ENCODE measurements around the gene PLEKHA7. TPM values are rescaled to one million over a fixed set of nuclear protein-coding genes. Genes with fewer than 3 reads are reported as not detected.
A peak's percentile ranks its signal among the peaks of the same experiment; 100 is the strongest.

The PLEKHA7 gene
- total RNA-seq, 1 experiment from 2014 or later: 4.4 TPM

GRCh38 chr11:16791191-16791961, 222.8 kb downstream of the PLEKHA7 start:
- no peaks in the 10 kb centered on the region for H3K36me3 ChIP-seq (ENCODE audit: insufficient read depth, low read length)
- no peak overlapping the region for H2AFZ ChIP-seq (ENCODE audit: low read length)
- no peak overlapping the region for H3K9ac ChIP-seq (ENCODE audit: low read length)
- no peak overlapping the region for H3K4me2 ChIP-seq (ENCODE audit: low read depth, low read length, poor library complexity, severe bottlenecking)
- H3K27me3 ChIP-seq (ENCODE audit: low read length): no peaks in the 10 kb centered on the region
- H3K9me3 ChIP-seq (ENCODE audit: low read length): no peaks in the 10 kb centered on the region
- H3K27ac ChIP-seq (ENCODE audit: low read length): no peak overlapping the region
- H3K4me1 ChIP-seq (ENCODE audit: low read length): no peaks in the 10 kb centered on the region
- no peak for DNase-seq
- no peaks in the 10 kb centered on the region for H3K9me2 ChIP-seq (replicated peaks; ENCODE audit: insufficient read depth, low read length)
- no peaks in the 10 kb centered on the region for H4K20me1 ChIP-seq (ENCODE audit: insufficient read depth, low read depth, low read length)
- no peak overlapping the region for H3K4me3 ChIP-seq (ENCODE audit: low read length)
- H3K79me2 ChIP-seq (ENCODE audit: low read length): no peaks in the 10 kb centered on the region

DNA sequence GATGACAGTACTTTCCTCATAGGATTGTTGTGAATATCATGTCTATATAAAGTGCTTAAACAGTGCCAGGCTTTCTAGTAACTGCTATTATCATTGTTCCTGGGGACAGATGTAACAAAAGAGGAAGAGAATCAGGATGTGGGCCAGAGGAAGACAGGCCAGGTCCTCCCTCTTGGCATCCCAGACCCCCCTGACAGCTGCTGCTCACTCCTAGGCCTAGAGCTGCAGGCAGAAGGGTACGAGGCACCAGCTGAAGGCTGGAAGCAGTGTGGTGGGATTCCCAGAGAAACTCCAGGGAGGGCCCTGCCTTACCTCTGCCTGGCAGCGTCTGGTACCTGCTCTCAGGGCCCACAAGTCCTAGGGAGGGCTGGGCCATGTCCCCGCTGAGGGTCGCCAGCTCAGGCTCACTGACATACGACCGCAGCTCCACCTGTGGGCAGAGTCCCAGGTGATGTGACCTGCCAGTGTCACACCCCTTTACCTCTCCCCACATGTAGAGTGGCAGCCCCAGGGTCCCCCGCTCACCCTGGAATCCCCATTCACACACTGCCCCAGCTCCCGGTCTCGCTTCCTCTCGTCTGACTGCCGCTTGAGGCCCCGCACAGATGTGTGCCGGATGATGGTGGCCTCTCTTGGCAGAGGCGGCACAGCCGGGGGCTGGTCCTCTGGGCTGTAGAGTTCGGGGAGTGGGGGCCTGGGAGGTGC, 223.6 kb downstream of the PLEKHA7 start:
- DNase-seq: no peak
- no peaks in the 10 kb centered on the region for H3K9me3 ChIP-seq (ENCODE audit: low read length)
- H3K36me3 ChIP-seq (ENCODE audit: insufficient read depth, low read length): no peaks in the 10 kb centered on the region
- no peaks in the 10 kb centered on the region for H4K20me1 ChIP-seq (ENCODE audit: insufficient read depth, low read depth, low read length)
- H3K9ac ChIP-seq (ENCODE audit: low read length): no peak overlapping the region
- no peaks in the 10 kb centered on the region for H3K79me2 ChIP-seq (ENCODE audit: low read length)
- no peaks in the 10 kb centered on the region for H3K9me2 ChIP-seq (replicated peaks; ENCODE audit: insufficient read depth, low read length)
- no peak overlapping the region for H2AFZ ChIP-seq (ENCODE audit: low read length)
- H3K27ac ChIP-seq (ENCODE audit: low read length): no peak overlapping the region
- H3K4me2 ChIP-seq (ENCODE audit: low read depth, low read length, poor library complexity, severe bottlenecking): no peak overlapping the region
- no peaks in the 10 kb centered on the region for H3K27me3 ChIP-seq (ENCODE audit: low read length)
- no peaks in the 10 kb centered on the region for H3K4me1 ChIP-seq (ENCODE audit: low read length)
- no peak overlapping the region for H3K4me3 ChIP-seq (ENCODE audit: low read length)

- H3K9ac ChIP-seq (ENCODE audit: low read length): no peak overlapping the region
Measured at GRCh38 chr11:16789560-16790485, 224.4 kb downstream of the PLEKHA7 start.

DNA sequence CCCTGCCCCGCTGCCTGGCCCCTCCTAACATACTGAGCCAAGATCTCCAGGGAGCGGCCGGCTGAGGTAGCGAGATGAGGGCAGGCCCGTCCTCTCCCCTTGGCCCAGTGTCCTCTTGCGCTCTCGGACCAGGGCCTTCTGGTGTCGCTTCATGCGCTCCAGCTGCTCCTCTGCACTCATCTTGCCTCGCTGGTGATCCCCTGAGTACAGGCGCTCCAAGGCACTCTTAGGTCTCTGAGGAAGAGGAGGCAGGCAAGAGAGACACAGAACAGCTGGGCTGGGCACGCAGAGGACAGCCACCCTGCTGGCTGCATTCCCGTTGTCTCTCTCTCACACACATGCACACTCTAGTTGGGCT, 225.2 kb downstream of the PLEKHA7 start:
- Histone ChIP-seq H3K4me3 (ENCODE audit: low read length) (no peak overlapping the region), H3K27me3 (ENCODE audit: low read length) (no peaks in the 10 kb centered on the region), H4K20me1 (ENCODE audit: insufficient read depth, low read depth, low read length) (no peaks in the 10 kb centered on the region), H3K4me1 (ENCODE audit: low read length) (no peaks in the 10 kb centered on the region), H2AFZ (ENCODE audit: low read length) (no peak overlapping the region), H3K27ac (ENCODE audit: low read length) (no peak overlapping the region), H3K4me2 (ENCODE audit: low read depth, low read length, poor library complexity, severe bottlenecking) (no peak overlapping the region), H3K36me3 (ENCODE audit: insufficient read depth, low read length) (no peaks in the 10 kb centered on the region), H3K9ac (ENCODE audit: low read length) (no peak overlapping the region), H3K9me2 (replicated peaks; ENCODE audit: insufficient read depth, low read length) (no peaks in the 10 kb centered on the region), H3K9me3 (ENCODE audit: low read length) (no peaks in the 10 kb centered on the region), H3K79me2 (ENCODE audit: low read length) (no peaks in the 10 kb centered on the region)
- DNase-seq: no peak

More at GRCh38 chr11:16789560-16790485, 224.4 kb downstream of the PLEKHA7 start:
- H3K9me2 ChIP-seq (replicated peaks; ENCODE audit: insufficient read depth, low read length): no peaks in the 10 kb centered on the region
- H2AFZ ChIP-seq (ENCODE audit: low read length): no peak overlapping the region
- no peaks in the 10 kb centered on the region for H3K4me1 ChIP-seq (ENCODE audit: low read length)
- DNase-seq: no peak
- no peak overlapping the region for H3K27ac ChIP-seq (ENCODE audit: low read length)
- H3K36me3 ChIP-seq (ENCODE audit: insufficient read depth, low read length): no peaks in the 10 kb centered on the region
- no peak overlapping the region for H3K4me2 ChIP-seq (ENCODE audit: low read depth, low read length, poor library complexity, severe bottlenecking)
- H3K9me3 ChIP-seq (ENCODE audit: low read length): no peaks in the 10 kb centered on the region
- H3K27me3 ChIP-seq (ENCODE audit: low read length): no peaks in the 10 kb centered on the region
- H4K20me1 ChIP-seq (ENCODE audit: insufficient read depth, low read depth, low read length): no peaks in the 10 kb centered on the region
- H3K4me3 ChIP-seq (ENCODE audit: low read length): no peak overlapping the region
- H3K79me2 ChIP-seq (ENCODE audit: low read length): no peaks in the 10 kb centered on the region

- Histone ChIP-seq H2AFZ (ENCODE audit: low read length) (no peak overlapping the region), H3K4me3 (ENCODE audit: low read length) (no peak overlapping the region), H3K27me3 (ENCODE audit: low read length) (no peaks in the 10 kb centered on the region), H3K36me3 (ENCODE audit: insufficient read depth, low read length) (no peaks in the 10 kb centered on the region), H3K4me2 (ENCODE audit: low read depth, low read length, poor library complexity, severe bottlenecking) (no peak overlapping the region), H3K27ac (ENCODE audit: low read length) (no peak overlapping the region), H3K79me2 (ENCODE audit: low read length) (no peaks in the 10 kb centered on the region), H3K4me1 (ENCODE audit: low read length) (no peaks in the 10 kb centered on the region), H4K20me1 (ENCODE audit: insufficient read depth, low read depth, low read length) (no peaks in the 10 kb centered on the region), H3K9me3 (ENCODE audit: low read length) (no peaks in the 10 kb centered on the region), H3K9me2 (replicated peaks; ENCODE audit: insufficient read depth, low read length) (no peaks in the 10 kb centered on the region), H3K9ac (ENCODE audit: low read length) (no peak overlapping the region)
- DNase-seq: peak; percentile 82
Measured at GRCh38 chr11:16788141-16789062, 225.8 kb downstream of the PLEKHA7 start.

DNA sequence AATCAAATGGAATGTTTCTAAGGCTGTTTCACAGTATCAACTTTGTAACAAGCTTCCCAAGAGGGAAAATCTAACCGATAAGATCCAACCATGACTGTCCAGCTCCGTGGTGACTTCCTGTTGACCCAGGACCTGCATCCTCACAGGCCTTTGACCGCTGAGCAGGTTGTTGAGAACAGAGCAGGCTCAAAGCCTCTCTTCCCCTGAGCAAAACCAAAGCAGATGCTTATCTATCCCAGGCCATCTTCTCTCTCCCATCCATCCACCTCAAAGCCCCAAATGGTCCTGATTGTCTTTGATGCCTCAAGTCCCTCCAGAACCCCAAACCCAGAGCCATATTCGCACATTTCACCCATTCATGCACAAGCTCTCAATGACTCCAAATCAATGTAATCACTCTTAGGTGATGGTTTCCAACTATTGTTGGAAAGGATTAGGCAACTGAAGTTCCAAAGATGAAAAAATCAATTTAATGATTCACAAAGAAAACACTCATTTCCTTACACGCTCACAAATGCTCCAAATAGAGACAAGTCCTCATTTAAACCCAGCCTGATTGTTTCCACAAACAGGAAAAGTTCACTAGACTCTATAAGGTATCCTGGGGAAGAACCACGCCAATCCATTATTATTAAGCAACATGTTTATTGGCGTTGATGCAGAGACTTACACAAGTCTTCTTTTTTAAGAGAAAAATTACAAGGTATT, 227.0 kb downstream of the PLEKHA7 start:
- Histone ChIP-seq H3K9me3 (ENCODE audit: low read length) (no peaks in the 10 kb centered on the region), H3K4me3 (ENCODE audit: low read length) (no peak overlapping the region), H3K36me3 (ENCODE audit: insufficient read depth, low read length) (no peaks in the 10 kb centered on the region), H4K20me1 (ENCODE audit: insufficient read depth, low read depth, low read length) (no peaks in the 10 kb centered on the region), H3K27ac (ENCODE audit: low read length) (no peak overlapping the region), H3K4me2 (ENCODE audit: low read depth, low read length, poor library complexity, severe bottlenecking) (no peak overlapping the region), H2AFZ (ENCODE audit: low read length) (no peak overlapping the region), H3K9ac (ENCODE audit: low read length) (no peak overlapping the region), H3K4me1 (ENCODE audit: low read length) (peaks cover 5% of the 10 kb centered on the region), H3K79me2 (ENCODE audit: low read length) (no peaks in the 10 kb centered on the region), H3K27me3 (ENCODE audit: low read length) (no peaks in the 10 kb centered on the region), H3K9me2 (replicated peaks; ENCODE audit: insufficient read depth, low read length) (no peaks in the 10 kb centered on the region)
- no peak for DNase-seq

DNA sequence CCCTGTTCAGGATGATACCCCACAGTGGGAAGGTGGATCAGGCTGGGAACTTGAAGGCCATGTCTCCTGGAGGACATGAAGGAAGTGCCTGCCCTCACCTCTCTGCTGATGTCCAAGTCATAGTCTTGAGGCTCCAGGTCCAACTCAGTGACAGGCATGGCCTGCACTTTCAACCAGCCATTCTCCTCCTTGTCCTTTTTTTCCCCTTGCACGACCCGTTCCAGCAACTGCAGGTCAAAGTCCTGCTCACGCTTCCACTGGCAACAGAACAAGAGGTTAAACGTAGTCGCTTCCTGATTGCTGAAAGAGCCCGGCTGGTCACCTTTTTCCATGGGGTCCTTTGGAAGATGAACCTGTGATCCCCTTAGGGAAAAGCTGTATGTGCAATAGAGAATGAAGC, 228.1 kb downstream of the PLEKHA7 start:
- no peaks in the 10 kb centered on the region for H3K27me3 ChIP-seq (ENCODE audit: low read length)
- H3K9ac ChIP-seq (ENCODE audit: low read length): no peak overlapping the region
- H3K4me1 ChIP-seq (ENCODE audit: low read length): peaks cover 8% of the 10 kb centered on the region
- no peak for DNase-seq
- no peaks in the 10 kb centered on the region for H3K79me2 ChIP-seq (ENCODE audit: low read length)
- no peak overlapping the region for H3K27ac ChIP-seq (ENCODE audit: low read length)
- no peaks in the 10 kb centered on the region for H3K36me3 ChIP-seq (ENCODE audit: insufficient read depth, low read length)
- no peaks in the 10 kb centered on the region for H3K9me2 ChIP-seq (replicated peaks; ENCODE audit: insufficient read depth, low read length)
- no peak overlapping the region for H3K4me2 ChIP-seq (ENCODE audit: low read depth, low read length, poor library complexity, severe bottlenecking)
- no peaks in the 10 kb centered on the region for H4K20me1 ChIP-seq (ENCODE audit: insufficient read depth, low read depth, low read length)
- no peak overlapping the region for H2AFZ ChIP-seq (ENCODE audit: low read length)
- H3K4me3 ChIP-seq (ENCODE audit: low read length): no peak overlapping the region
- H3K9me3 ChIP-seq (ENCODE audit: low read length): no peaks in the 10 kb centered on the region

Data from Karpas-422 (cell line).